Endodermal cell (in vitro differentiated cells): Measurements from ENCODE around the gene PTPRO. TPM values are rescaled to one million over a fixed set of nuclear protein-coding genes. Genes with fewer than 3 reads are reported as not detected.

ENCODE experiments used
- DNase-seq: peaks from one replicate; pipeline ENCODE4 v3.0.0-alpha.2; 2017
- H3K27ac ChIP-seq: 2 replicates; pipeline ENCODE4 v1.5.1; 2013; ENCODE audit warnings: mild to moderate bottlenecking, low read depth, low read length, moderate library complexity
- H3K27me3 ChIP-seq: 2 replicates; pipeline ENCODE4 v1.6.1; 2013; ENCODE audit warnings: mild to moderate bottlenecking, low read length, moderate library complexity; ENCODE audit not compliant: insufficient read depth, control insufficient read depth, poor library complexity, severe bottlenecking
- H3K36me3 ChIP-seq: 2 replicates; pipeline ENCODE4 v1.7.0; 2013; ENCODE audit warnings: mild to moderate bottlenecking, low read length, moderate library complexity; ENCODE audit not compliant: control insufficient read depth, insufficient read depth
- H3K4me1 ChIP-seq: one replicate; pipeline ENCODE4 v1.7.0; 2013; ENCODE audit warnings: low read length; ENCODE audit not compliant: control insufficient read depth, insufficient read depth
- H3K4me3 ChIP-seq: 2 replicates; pipeline ENCODE4 v1.5.1; 2013; ENCODE audit warnings: mild to moderate bottlenecking, low read length, moderate library complexity
- H3K9ac ChIP-seq: 2 replicates; pipeline ENCODE4 v1.6.1; 2013; ENCODE audit warnings: mild to moderate bottlenecking, low read length, moderate library complexity; ENCODE audit not compliant: poor library complexity, severe bottlenecking; ENCODE audit errors: extremely low read depth
- H3K9me3 ChIP-seq: 2 replicates; pipeline ENCODE4 v1.6.1; 2013; ENCODE audit warnings: mild to moderate bottlenecking, low read length, moderate library complexity; ENCODE audit not compliant: control insufficient read depth
- H3K27ac Mint-ChIP-seq: 2 replicates; pipeline ENCODE4 v1.8.0; 2020; ENCODE audit warnings: mixed read lengths
- H3K27me3 Mint-ChIP-seq: 2 replicates; pipeline ENCODE4 v1.8.0; 2021; ENCODE audit warnings: mild to moderate bottlenecking, mixed read lengths; ENCODE audit not compliant: insufficient read depth
- H3K36me3 Mint-ChIP-seq: 2 replicates; pipeline ENCODE4 v1.8.0; 2020; ENCODE audit warnings: low read depth, mixed read lengths
- H3K4me1 Mint-ChIP-seq: 2 replicates; pipeline ENCODE4 v1.8.0; 2020; ENCODE audit warnings: mixed read lengths
- H3K4me3 Mint-ChIP-seq: 2 replicates; pipeline ENCODE4 v1.8.0; 2020; ENCODE audit warnings: mild to moderate bottlenecking, moderate library complexity, mixed read lengths
- H3K9me3 Mint-ChIP-seq: 2 replicates; pipeline ENCODE4 v1.8.0; 2020; ENCODE audit warnings: mild to moderate bottlenecking, mixed read lengths
- CTCF ChIP-seq: fragments of 200-600 bp; sonication (generic); conservative IDR thresholded peaks from 2 replicates; pipeline ENCODE4 v1.5.0; 2021; ENCODE audit warnings: antibody characterized with exemption, mild to moderate bottlenecking
- WGBS, 2 experiments: methylation state at CpG; one replicate each; pipeline versions ENCODE4 v1.1.5 to v1.1.7; 2013; ENCODE audit warnings: missing lambda C conversion rate in 2 of 2, mixed read lengths in 1 of 2; ENCODE audit not compliant: insufficient coverage in 1 of 2, insufficient read length in 1 of 2; 5-methylcytosine and 5-hydroxymethylcytosine counted together
- total RNA-seq, 2 donors: library from RNA; stranded (reverse); fragmentation: NEBNext Ultra II Directional in 1 of 2; extraction: Animal tissue kit (Norgen Biotek cat#: 25700) in 1 of 2; gene quantifications; 2 replicates in 1 of 2; 3 replicates in 1 of 2; pipeline ENCODE4 v1.2.1, GENCODE V29; 2021

The PTPRO gene
- total RNA-seq, 2 donors from 2014 or later, result 0.31 TPM; not detected in 1

- no peaks in the 10 kb centered on the region for H3K9me3 ChIP-seq
- H3K4me3 ChIP-seq, result no peak overlapping the region
- no peaks in the 10 kb centered on the region for H3K9me3 Mint-ChIP-seq
- no peak overlapping the region for H3K9ac ChIP-seq
- H3K36me3 Mint-ChIP-seq, result no peaks in the 10 kb centered on the region
- no peaks in the 10 kb centered on the region for H3K4me1 ChIP-seq
- DNase-seq, result no peak
- peaks cover 79% of the 10 kb centered on the region for H3K27me3 ChIP-seq
- WGBS, 2 experiments, result 83 to 95% methylated on average over 8 to 9 of the region's 9 CpGs
- no peak overlapping the region for H3K27ac ChIP-seq
- TF ChIP-seq CTCF, result no peak
- H3K4me3 Mint-ChIP-seq, result no peak overlapping the region
- no peak overlapping the region for H3K27ac Mint-ChIP-seq
- H3K27me3 Mint-ChIP-seq, result peaks cover 56% of the 10 kb centered on the region
- H3K4me1 Mint-ChIP-seq, result peaks cover 3% of the 10 kb centered on the region
- no peaks in the 10 kb centered on the region for H3K36me3 ChIP-seq
Observed at GRCh38 chr12:15336768-15337553, 14.7 kb downstream of the PTPRO start.

GRCh38 chr12:15341371-15341770 is 19.1 kb downstream of the PTPRO start:
- TF ChIP-seq CTCF, result no peak
- H3K27me3 Mint-ChIP-seq, result peaks cover 51% of the 10 kb centered on the region
- peaks cover 49% of the 10 kb centered on the region for H3K27me3 ChIP-seq
- H3K4me1 Mint-ChIP-seq, result peaks cover 5% of the 10 kb centered on the region
- H3K27ac Mint-ChIP-seq, result no peak overlapping the region
- H3K27ac ChIP-seq, result no peak overlapping the region
- H3K36me3 ChIP-seq, result no peaks in the 10 kb centered on the region
- H3K36me3 Mint-ChIP-seq, result no peaks in the 10 kb centered on the region
- no peaks in the 10 kb centered on the region for H3K9me3 Mint-ChIP-seq
- H3K9me3 ChIP-seq, result no peaks in the 10 kb centered on the region
- no peak overlapping the region for H3K9ac ChIP-seq
- DNase-seq, result no peak
- H3K4me3 ChIP-seq, result no peak overlapping the region
- H3K4me3 Mint-ChIP-seq, result no peak overlapping the region
- no peaks in the 10 kb centered on the region for H3K4me1 ChIP-seq

GRCh38 chr12:15344561-15344960 is 22.3 kb downstream of the PTPRO start:
- Histone ChIP-seq H3K36me3 (no peaks in the 10 kb centered on the region), H3K4me3 (no peak overlapping the region), H3K9ac (no peak overlapping the region), H3K9me3 (no peaks in the 10 kb centered on the region), H3K27ac (no peak overlapping the region), H3K27me3 (peaks cover 17% of the 10 kb centered on the region), H3K4me1 (no peaks in the 10 kb centered on the region)
- peaks cover 19% of the 10 kb centered on the region for H3K27me3 Mint-ChIP-seq
- H3K4me3 Mint-ChIP-seq, result no peak overlapping the region
- H3K36me3 Mint-ChIP-seq, result no peaks in the 10 kb centered on the region
- H3K27ac Mint-ChIP-seq, result no peak overlapping the region
- 91 to 100% methylated on average over 3 to 4 of the region's 4 CpGs for WGBS, 2 experiments
- no peak for TF ChIP-seq CTCF
- peaks cover 2% of the 10 kb centered on the region for H3K9me3 Mint-ChIP-seq
- H3K4me1 Mint-ChIP-seq, result peaks cover 22% of the 10 kb centered on the region
- DNase-seq, result no peak
